GM23338 (cell line): ENCODE measurements around the gene MPHOSPH10. TPM values are rescaled to one million over a fixed set of nuclear protein-coding genes. Genes with fewer than 3 reads are reported as not detected.
A peak's percentile ranks its signal among the peaks of the same experiment; 100 is the strongest.

ENCODE experiments used
- ATAC-seq: fragments of 200-7000 bp; cut with Tn5 transposase; 3 replicates; pipeline ENCODE4 v1.9.1; 2020
- DNase-seq: peaks from one replicate; pipeline ENCODE4 v3.0.0-alpha.2; 2015; ENCODE audit warnings: low spot score
- H2AFZ ChIP-seq: fragments of 200-600 bp; sonication (generic); 2 replicates; pipeline ENCODE4 v1.8.0; 2016; ENCODE audit warnings: antibody characterized with exemption, mild to moderate bottlenecking, moderate library complexity
- H3F3A ChIP-seq: fragments of 200-600 bp; sonication (generic); replicated peaks from 2 replicates; pipeline ENCODE4 v1.8.0; 2017; ENCODE audit warnings: antibody characterized with exemption, mixed run types, low read depth
- H3K27ac ChIP-seq: fragments of 200-600 bp; sonication (generic); 2 replicates; pipeline ENCODE4 v1.6.1; 2016; ENCODE audit warnings: low read depth
- H3K27me3 ChIP-seq: fragments of 200-600 bp; sonication (generic); 2 replicates; pipeline ENCODE4 v1.8.0; 2016; ENCODE audit warnings: mild to moderate bottlenecking, mixed run types, moderate library complexity; ENCODE audit not compliant: insufficient read depth
- H3K36me3 ChIP-seq: fragments of 200-600 bp; sonication (generic); 2 replicates; pipeline ENCODE4 v1.8.0; 2016; ENCODE audit warnings: mild to moderate bottlenecking; ENCODE audit not compliant: insufficient read depth
- H3K4me1 ChIP-seq: fragments of 200-600 bp; sonication (generic); 2 replicates; pipeline ENCODE4 v1.8.0; 2016; ENCODE audit warnings: mild to moderate bottlenecking, moderate library complexity; ENCODE audit not compliant: insufficient read depth
- H3K4me2 ChIP-seq: fragments of 200-600 bp; sonication (generic); 2 replicates; pipeline ENCODE4 v1.7.1; 2017; ENCODE audit warnings: mixed run types
- H3K4me3 ChIP-seq: fragments of 200-600 bp; sonication (generic); 2 replicates; pipeline ENCODE4 v1.6.1; 2016; ENCODE audit warnings: mixed run types
- H3K79me2 ChIP-seq: fragments of 200-600 bp; sonication (generic); replicated peaks from 2 replicates; pipeline ENCODE4 v1.8.0; 2017; ENCODE audit warnings: mild to moderate bottlenecking; ENCODE audit not compliant: insufficient read depth
- H3K9me2 ChIP-seq: fragments of 200-600 bp; sonication (generic); 2 replicates; pipeline ENCODE4 v1.8.0; 2017; ENCODE audit not compliant: insufficient read depth
- H4K20me1 ChIP-seq: fragments of 200-600 bp; sonication (generic); replicated peaks from 2 replicates; pipeline ENCODE4 v1.8.0; 2017; ENCODE audit warnings: mild to moderate bottlenecking; ENCODE audit not compliant: insufficient read depth
- H3K27ac Mint-ChIP-seq: 2 replicates; pipeline ENCODE4 v1.8.0; 2020; ENCODE audit warnings: inconsistent platforms, mild to moderate bottlenecking, moderate library complexity, mixed read lengths
- H3K27me3 Mint-ChIP-seq: 3 replicates; pipeline ENCODE4 v1.8.0; 2022; ENCODE audit warnings: low read depth, mild to moderate bottlenecking, moderate library complexity, mixed read lengths, inconsistent platforms; ENCODE audit not compliant: insufficient read depth, poor library complexity
- H3K36me3 Mint-ChIP-seq: 3 replicates; pipeline ENCODE4 v1.8.0; 2021; ENCODE audit warnings: low read depth, mild to moderate bottlenecking, inconsistent platforms, moderate library complexity, mixed read lengths
- H3K4me1 Mint-ChIP-seq: 3 replicates; pipeline ENCODE4 v1.8.0; 2020; ENCODE audit warnings: mild to moderate bottlenecking, inconsistent platforms, mixed read lengths
- H3K4me3 Mint-ChIP-seq: 3 replicates; pipeline ENCODE4 v1.8.0; 2021; ENCODE audit warnings: moderate library complexity, mild to moderate bottlenecking, inconsistent platforms, mixed read lengths
- H3K9me3 Mint-ChIP-seq: 3 replicates; pipeline ENCODE4 v1.8.0; 2020; ENCODE audit warnings: moderate library complexity, mild to moderate bottlenecking, inconsistent platforms, mixed read lengths
- CREB1 ChIP-seq: fragments of 250-450 bp; sonication (Bioruptor Pico); IDR thresholded peaks from 2 replicates; pipeline ENCODE4 v1.5.0; 2020; ENCODE audit warnings: low read depth, mild to moderate bottlenecking, moderate library complexity
- EZH2 ChIP-seq: fragments of 200-600 bp; sonication (generic); IDR thresholded peaks from one replicate; pipeline ENCODE4 v1.8.0; 2017; ENCODE audit warnings: antibody characterized with exemption, mild to moderate bottlenecking, low read depth; ENCODE audit not compliant: unreplicated experiment
- EZH2phosphoT487 ChIP-seq: fragments of 200-600 bp; sonication (generic); IDR thresholded peaks from one replicate; pipeline ENCODE4 v1.8.1; 2018; ENCODE audit warnings: antibody characterized with exemption; ENCODE audit not compliant: unreplicated experiment
- JUNB ChIP-seq: IDR thresholded peaks from one replicate; pipeline ENCODE4 v1.6.1; 2016; ENCODE audit warnings: antibody characterized with exemption; ENCODE audit not compliant: unreplicated experiment
- NANOG ChIP-seq: IDR thresholded peaks from 2 replicates; pipeline ENCODE4 v1.6.1; 2016; ENCODE audit warnings: antibody characterized with exemption, borderline replicate concordance
- POLR2AphosphoS5 ChIP-seq: IDR thresholded peaks from 2 replicates; pipeline ENCODE4 v1.6.1; 2016; ENCODE audit warnings: antibody characterized with exemption, low read depth
- STAT1 ChIP-seq: IDR thresholded peaks from one replicate; pipeline ENCODE4 v1.6.1; 2016; ENCODE audit warnings: antibody characterized with exemption; ENCODE audit not compliant: unreplicated experiment
- ZNF114 ChIP-seq: fragments of 250-450 bp; sonication (Bioruptor Pico); IDR thresholded peaks from 2 replicates; pipeline ENCODE4 v1.5.0; 2020; ENCODE audit warnings: mild to moderate bottlenecking, moderate library complexity
- ZNF331 ChIP-seq: fragments of 250-450 bp; sonication (Bioruptor Pico); IDR thresholded peaks from 2 replicates; pipeline ENCODE4 v1.5.0; 2020; ENCODE audit warnings: low read depth, mild to moderate bottlenecking, moderate library complexity
- ZNF462 ChIP-seq: fragments of 250-450 bp; sonication (Bioruptor Pico); IDR thresholded peaks from 2 replicates; pipeline ENCODE4 v1.5.0; 2020; ENCODE audit warnings: mild to moderate bottlenecking, moderate library complexity
- polyA plus RNA-seq: library from polyadenylated mRNA; unstranded; fragments of >200 nt; fragmentation: Nextera tagmentation; extraction: Ambion mirVana; gene quantifications from 2 replicates; pipeline ENCODE4 v1.2.1, GENCODE V29; 2016
- total RNA-seq: library from RNA; depleted of rRNA; stranded (reverse); fragments of >200 nt; shearing (Covaris generic); gene quantifications from 2 replicates; pipeline ENCODE4 v1.2.3, GENCODE V29; 2014
- TF ChIP-seq, protein P1 (sequence below): IDR thresholded peaks from one replicate; pipeline ENCODE4 v1.6.1; 2018; ENCODE audit warnings: antibody characterized with exemption; ENCODE audit not compliant: unreplicated experiment
- TF ChIP-seq, protein P2 (sequence below): IDR thresholded peaks from 2 replicates; pipeline ENCODE4 v1.6.1; 2016; ENCODE audit warnings: antibody characterized with exemption
- TF ChIP-seq, protein P3 (sequence below), 2 experiments: fragments of 200-600 bp in 1 of 2; sonication (generic) in 1 of 2; conservative IDR thresholded peaks; 2 replicates each; pipeline versions ENCODE4 v1.5.1 to v1.6.1; 2016 to 2017; ENCODE audit warnings: antibody characterized with exemption in 2 of 2, low read depth in 2 of 2, mild to moderate bottlenecking in 2 of 2, moderate library complexity in 1 of 2

MPHOSPH10 gene
- total and polyA plus RNA-seq, 2 experiments from 2014 or later, result 23.8 to 64.8 TPM

GRCh38 chr2:71102981-71103681 lies 27.3 kb upstream of the MPHOSPH10 start:
- peak; percentile 62 for ATAC-seq
- peaks cover 5% of the 10 kb centered on the region; the same call in 1 of the 3 replicates for H3K36me3 Mint-ChIP-seq

More at GRCh38 chr2:71102981-71103681, 27.3 kb upstream of the MPHOSPH10 start:
- Histone ChIP-seq H3K27ac (peak overlapping the region; percentile 60; the same call in 1 of the 2 replicates), H2AFZ (no peak overlapping the region), H3F3A (0 out of 2 replicates have a peak, but pooled peaks cover 4% of the 10 kb centered on the region), H3K27me3 (no peaks in the 10 kb centered on the region), H4K20me1 (no peaks in the 10 kb centered on the region), H3K4me3 (no peak overlapping the region), H3K4me1 (peaks cover 5% of the 10 kb centered on the region), H3K36me3 (no peaks in the 10 kb centered on the region), H3K4me2 (no peak overlapping the region), H3K9me2 (peaks cover 3% of the 10 kb centered on the region; the same call in 1 of the 2 replicates), H3K79me2 (no peaks in the 10 kb centered on the region)
- peaks cover 18% of the 10 kb centered on the region for H3K9me3 Mint-ChIP-seq
- peak; percentile 59 for DNase-seq
- H3K4me3 Mint-ChIP-seq, result no peak overlapping the region
- peak overlapping the region; percentile 13; the same call in 1 of the 2 replicates for H3K27ac Mint-ChIP-seq
- H3K4me1 Mint-ChIP-seq, result peaks cover 14% of the 10 kb centered on the region
- no peaks in the 10 kb centered on the region for H3K27me3 Mint-ChIP-seq
- TF ChIP-seq JUNB (no peak), ZNF331 (CRISPR knock-in tag) (no peak), EZH2phosphoT487 (no peak), NANOG (no peak), POLR2AphosphoS5 (no peak), ZNF462 (no peak), ZNF114 (no peak), EZH2 (no peak), CREB1 (no peak), STAT1 (no peak)
- TF ChIP-seq, protein P1, sequence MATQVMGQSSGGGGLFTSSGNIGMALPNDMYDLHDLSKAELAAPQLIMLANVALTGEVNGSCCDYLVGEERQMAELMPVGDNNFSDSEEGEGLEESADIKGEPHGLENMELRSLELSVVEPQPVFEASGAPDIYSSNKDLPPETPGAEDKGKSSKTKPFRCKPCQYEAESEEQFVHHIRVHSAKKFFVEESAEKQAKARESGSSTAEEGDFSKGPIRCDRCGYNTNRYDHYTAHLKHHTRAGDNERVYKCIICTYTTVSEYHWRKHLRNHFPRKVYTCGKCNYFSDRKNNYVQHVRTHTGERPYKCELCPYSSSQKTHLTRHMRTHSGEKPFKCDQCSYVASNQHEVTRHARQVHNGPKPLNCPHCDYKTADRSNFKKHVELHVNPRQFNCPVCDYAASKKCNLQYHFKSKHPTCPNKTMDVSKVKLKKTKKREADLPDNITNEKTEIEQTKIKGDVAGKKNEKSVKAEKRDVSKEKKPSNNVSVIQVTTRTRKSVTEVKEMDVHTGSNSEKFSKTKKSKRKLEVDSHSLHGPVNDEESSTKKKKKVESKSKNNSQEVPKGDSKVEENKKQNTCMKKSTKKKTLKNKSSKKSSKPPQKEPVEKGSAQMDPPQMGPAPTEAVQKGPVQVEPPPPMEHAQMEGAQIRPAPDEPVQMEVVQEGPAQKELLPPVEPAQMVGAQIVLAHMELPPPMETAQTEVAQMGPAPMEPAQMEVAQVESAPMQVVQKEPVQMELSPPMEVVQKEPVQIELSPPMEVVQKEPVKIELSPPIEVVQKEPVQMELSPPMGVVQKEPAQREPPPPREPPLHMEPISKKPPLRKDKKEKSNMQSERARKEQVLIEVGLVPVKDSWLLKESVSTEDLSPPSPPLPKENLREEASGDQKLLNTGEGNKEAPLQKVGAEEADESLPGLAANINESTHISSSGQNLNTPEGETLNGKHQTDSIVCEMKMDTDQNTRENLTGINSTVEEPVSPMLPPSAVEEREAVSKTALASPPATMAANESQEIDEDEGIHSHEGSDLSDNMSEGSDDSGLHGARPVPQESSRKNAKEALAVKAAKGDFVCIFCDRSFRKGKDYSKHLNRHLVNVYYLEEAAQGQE, result no peak
- TF ChIP-seq, protein P2, sequence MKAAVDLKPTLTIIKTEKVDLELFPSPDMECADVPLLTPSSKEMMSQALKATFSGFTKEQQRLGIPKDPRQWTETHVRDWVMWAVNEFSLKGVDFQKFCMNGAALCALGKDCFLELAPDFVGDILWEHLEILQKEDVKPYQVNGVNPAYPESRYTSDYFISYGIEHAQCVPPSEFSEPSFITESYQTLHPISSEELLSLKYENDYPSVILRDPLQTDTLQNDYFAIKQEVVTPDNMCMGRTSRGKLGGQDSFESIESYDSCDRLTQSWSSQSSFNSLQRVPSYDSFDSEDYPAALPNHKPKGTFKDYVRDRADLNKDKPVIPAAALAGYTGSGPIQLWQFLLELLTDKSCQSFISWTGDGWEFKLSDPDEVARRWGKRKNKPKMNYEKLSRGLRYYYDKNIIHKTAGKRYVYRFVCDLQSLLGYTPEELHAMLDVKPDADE, result no peak
- TF ChIP-seq, protein P3, sequence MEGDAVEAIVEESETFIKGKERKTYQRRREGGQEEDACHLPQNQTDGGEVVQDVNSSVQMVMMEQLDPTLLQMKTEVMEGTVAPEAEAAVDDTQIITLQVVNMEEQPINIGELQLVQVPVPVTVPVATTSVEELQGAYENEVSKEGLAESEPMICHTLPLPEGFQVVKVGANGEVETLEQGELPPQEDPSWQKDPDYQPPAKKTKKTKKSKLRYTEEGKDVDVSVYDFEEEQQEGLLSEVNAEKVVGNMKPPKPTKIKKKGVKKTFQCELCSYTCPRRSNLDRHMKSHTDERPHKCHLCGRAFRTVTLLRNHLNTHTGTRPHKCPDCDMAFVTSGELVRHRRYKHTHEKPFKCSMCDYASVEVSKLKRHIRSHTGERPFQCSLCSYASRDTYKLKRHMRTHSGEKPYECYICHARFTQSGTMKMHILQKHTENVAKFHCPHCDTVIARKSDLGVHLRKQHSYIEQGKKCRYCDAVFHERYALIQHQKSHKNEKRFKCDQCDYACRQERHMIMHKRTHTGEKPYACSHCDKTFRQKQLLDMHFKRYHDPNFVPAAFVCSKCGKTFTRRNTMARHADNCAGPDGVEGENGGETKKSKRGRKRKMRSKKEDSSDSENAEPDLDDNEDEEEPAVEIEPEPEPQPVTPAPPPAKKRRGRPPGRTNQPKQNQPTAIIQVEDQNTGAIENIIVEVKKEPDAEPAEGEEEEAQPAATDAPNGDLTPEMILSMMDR (conservative IDR thresholded peaks at IDR 0.05; ENCODE audit: low read depth in 2 of 2), result no peak
